ENCODE data around the gene PIP4K2C.

PIP4K2C gene

GRCh38 chr12:57629897-57630471 is 39.0 kb downstream of the PIP4K2C start:
- Histone ChIP-seq H3K27ac (ENCODE audit: low read depth, low read length) (no peak overlapping the region), H4K8ac (ENCODE audit: low read depth, low read length) (no peak overlapping the region), H3K27me3 (ENCODE audit: insufficient read depth, low read length, poor library complexity) (peaks cover 66% of the 10 kb centered on the region), H3K79me1 (ENCODE audit: low read length) (no peaks in the 10 kb centered on the region), H3K9ac (ENCODE audit: low read length) (no peak overlapping the region), H3K4me2 (ENCODE audit: low read length) (no peak overlapping the region), H2AK5ac (ENCODE audit: low read length) (no peak overlapping the region), H4K5ac (ENCODE audit: low read length) (no peak overlapping the region), H3K56ac (ENCODE audit: low read length) (no peak overlapping the region), H3K4me1 (ENCODE audit: control insufficient read depth, low read depth, low read length) (no peaks in the 10 kb centered on the region), H2BK120ac (ENCODE audit: low read depth, low read length) (no peak overlapping the region), H3K36me3 (ENCODE audit: control insufficient read depth, insufficient read depth, low read length) (no peaks in the 10 kb centered on the region), H2BK15ac (replicated peaks; ENCODE audit: low read depth) (no peak overlapping the region), H3K4me3 (ENCODE audit: low read length) (no peak overlapping the region), H2BK5ac (ENCODE audit: low read length) (no peak overlapping the region), H3K79me2 (ENCODE audit: control insufficient read depth, insufficient read depth, low read length) (no peaks in the 10 kb centered on the region), H3K18ac (ENCODE audit: low read length) (no peak overlapping the region), H3K4ac (ENCODE audit: low read depth, low read length) (no peak overlapping the region), H3K23ac (ENCODE audit: low read length) (no peak overlapping the region)
- DNase-seq = no peak
- no CpG with 5 or more reads among the region's 5 CpGs for WGBS (ENCODE audit: extremely low coverage, insufficient coverage, low lambda C conversion rate)

- no peak overlapping the region for H2AK5ac ChIP-seq (ENCODE audit: low read length)
- no peak for DNase-seq
- H3K27me3 ChIP-seq (ENCODE audit: insufficient read depth, low read length, poor library complexity) = peaks cover 60% of the 10 kb centered on the region
- no peaks in the 10 kb centered on the region for H3K79me1 ChIP-seq (ENCODE audit: low read length)
- no peak overlapping the region for H3K4ac ChIP-seq (ENCODE audit: low read depth, low read length)
- H3K27ac ChIP-seq (ENCODE audit: low read depth, low read length) = no peak overlapping the region
- H3K23ac ChIP-seq (ENCODE audit: low read length) = no peak overlapping the region
- H2BK15ac ChIP-seq (replicated peaks; ENCODE audit: low read depth) = no peak overlapping the region
- no peaks in the 10 kb centered on the region for H3K79me2 ChIP-seq (ENCODE audit: control insufficient read depth, insufficient read depth, low read length)
- no peak overlapping the region for H3K18ac ChIP-seq (ENCODE audit: low read length)
- H4K5ac ChIP-seq (ENCODE audit: low read length) = no peak overlapping the region
- no peak overlapping the region for H2BK5ac ChIP-seq (ENCODE audit: low read length)
- H3K56ac ChIP-seq (ENCODE audit: low read length) = no peak overlapping the region
- no peak overlapping the region for H3K9ac ChIP-seq (ENCODE audit: low read length)
- no peaks in the 10 kb centered on the region for H3K36me3 ChIP-seq (ENCODE audit: control insufficient read depth, insufficient read depth, low read length)
- WGBS (ENCODE audit: extremely low coverage, insufficient coverage, low lambda C conversion rate) = no CpG with 5 or more reads among the region's 6 CpGs
- H3K4me2 ChIP-seq (ENCODE audit: low read length) = no peak overlapping the region
- no peak overlapping the region for H4K8ac ChIP-seq (ENCODE audit: low read depth, low read length)
- no peak overlapping the region for H3K4me3 ChIP-seq (ENCODE audit: low read length)
- no peak overlapping the region for H2BK120ac ChIP-seq (ENCODE audit: low read depth, low read length)
- H3K4me1 ChIP-seq (ENCODE audit: control insufficient read depth, low read depth, low read length) = no peaks in the 10 kb centered on the region
Measured at GRCh38 chr12:57630891-57631433, 40.0 kb downstream of the PIP4K2C start.

- H2AK5ac ChIP-seq (ENCODE audit: low read length) = no peak overlapping the region
- H3K56ac ChIP-seq (ENCODE audit: low read length) = peak overlapping the region; percentile 25
- no peak overlapping the region for H2BK15ac ChIP-seq (replicated peaks; ENCODE audit: low read depth)
- no peak overlapping the region for H2BK5ac ChIP-seq (ENCODE audit: low read length)
- no peak overlapping the region for H4K5ac ChIP-seq (ENCODE audit: low read length)
- no peak overlapping the region for H3K4ac ChIP-seq (ENCODE audit: low read depth, low read length)
- H3K18ac ChIP-seq (ENCODE audit: low read length) = no peak overlapping the region
- H3K27me3 ChIP-seq (ENCODE audit: insufficient read depth, low read length, poor library complexity) = peaks cover 54% of the 10 kb centered on the region
- peak overlapping the region; percentile 27 for H3K9ac ChIP-seq (ENCODE audit: low read length)
- H3K79me1 ChIP-seq (ENCODE audit: low read length) = no peaks in the 10 kb centered on the region
- H3K23ac ChIP-seq (ENCODE audit: low read length) = no peak overlapping the region
- H3K4me1 ChIP-seq (ENCODE audit: control insufficient read depth, low read depth, low read length) = no peaks in the 10 kb centered on the region
- DNase-seq = no peak
- no peak overlapping the region for H4K8ac ChIP-seq (ENCODE audit: low read depth, low read length)
- H3K36me3 ChIP-seq (ENCODE audit: control insufficient read depth, insufficient read depth, low read length) = no peaks in the 10 kb centered on the region
- no peak overlapping the region for H3K4me2 ChIP-seq (ENCODE audit: low read length)
- no peak overlapping the region for H2BK120ac ChIP-seq (ENCODE audit: low read depth, low read length)
- no CpG with 5 or more reads among the region's 26 CpGs for WGBS (ENCODE audit: extremely low coverage, insufficient coverage, low lambda C conversion rate)
- no peak overlapping the region for H3K4me3 ChIP-seq (ENCODE audit: low read length)
- H3K79me2 ChIP-seq (ENCODE audit: control insufficient read depth, insufficient read depth, low read length) = no peaks in the 10 kb centered on the region
- H3K27ac ChIP-seq (ENCODE audit: low read depth, low read length) = no peak overlapping the region
Measured at GRCh38 chr12:57631566-57632072, 40.6 kb downstream of the PIP4K2C start.

- DNase-seq = peak; percentile 43
- no CpG with 5 or more reads among the region's 67 CpGs for whole genome bisulfite sequencing (ENCODE audit: extremely low coverage, insufficient coverage, low lambda C conversion rate)
- H3K79me2 ChIP-seq (ENCODE audit: control insufficient read depth, insufficient read depth, low read length) = no peaks in the 10 kb centered on the region
- H3K27me3 ChIP-seq (ENCODE audit: insufficient read depth, low read length, poor library complexity) = peaks cover 48% of the 10 kb centered on the region
- H3K4me3 ChIP-seq (ENCODE audit: low read length) = no peak overlapping the region
- H4K5ac ChIP-seq (ENCODE audit: low read length) = no peak overlapping the region
- H2BK15ac ChIP-seq (replicated peaks; ENCODE audit: low read depth) = no peak overlapping the region
- no peak overlapping the region for H4K8ac ChIP-seq (ENCODE audit: low read depth, low read length)
- H3K4ac ChIP-seq (ENCODE audit: low read depth, low read length) = peak overlapping the region; percentile 18
- no peak overlapping the region for H3K27ac ChIP-seq (ENCODE audit: low read depth, low read length)
- H2BK5ac ChIP-seq (ENCODE audit: low read length) = no peak overlapping the region
- H3K56ac ChIP-seq (ENCODE audit: low read length) = peak overlapping the region; percentile 81
- H3K4me1 ChIP-seq (ENCODE audit: control insufficient read depth, low read depth, low read length) = no peaks in the 10 kb centered on the region
- H3K9ac ChIP-seq (ENCODE audit: low read length) = peak overlapping the region; percentile 59
- H3K79me1 ChIP-seq (ENCODE audit: low read length) = no peaks in the 10 kb centered on the region
- H3K36me3 ChIP-seq (ENCODE audit: control insufficient read depth, insufficient read depth, low read length) = no peaks in the 10 kb centered on the region
- no peak overlapping the region for H2BK120ac ChIP-seq (ENCODE audit: low read depth, low read length)
- H3K23ac ChIP-seq (ENCODE audit: low read length) = no peak overlapping the region
- H2AK5ac ChIP-seq (ENCODE audit: low read length) = no peak overlapping the region
- peak overlapping the region; percentile 44 for H3K18ac ChIP-seq (ENCODE audit: low read length)
- H3K4me2 ChIP-seq (ENCODE audit: low read length) = peak overlapping the region; percentile 79
Measured at GRCh38 chr12:57632073-57632957, 41.3 kb downstream of the PIP4K2C start.

- no peak within 1 kb of the TSS for H3K27ac ChIP-seq (ENCODE audit: low read depth, low read length)
Measured at GRCh38 chr12:57632958-57633840, 42.2 kb downstream of the PIP4K2C start, which contains the start of gene B4GALNT1. B4GALNT1 (minus strand) TSS chr12:57633201; CDS start chr12:57632132, 1,069 bp downstream.

More at GRCh38 chr12:57632958-57633840, 42.2 kb downstream of the PIP4K2C start, which contains the start of gene B4GALNT1:
- peak; percentile 79 for DNase-seq
- no peak within 1 kb of the TSS for H3K4me3 ChIP-seq (ENCODE audit: low read length)
- no peak within 1 kb of the TSS for H4K8ac ChIP-seq (ENCODE audit: low read depth, low read length)
- no peak within 1 kb of the TSS for H3K23ac ChIP-seq (ENCODE audit: low read length)
- no peaks in the 10 kb centered on the region for H3K79me1 ChIP-seq (ENCODE audit: low read length)
- H3K18ac ChIP-seq (ENCODE audit: low read length) = peak within 1 kb of the TSS; percentile 44
- no peak within 1 kb of the TSS for H2BK15ac ChIP-seq (replicated peaks; ENCODE audit: low read depth)
- H3K36me3 ChIP-seq (ENCODE audit: control insufficient read depth, insufficient read depth, low read length) = no peaks in the 10 kb centered on the region
- no peak within 1 kb of the TSS for H2BK120ac ChIP-seq (ENCODE audit: low read depth, low read length)
- no peaks in the 10 kb centered on the region for H3K79me2 ChIP-seq (ENCODE audit: control insufficient read depth, insufficient read depth, low read length)
- H3K9ac ChIP-seq (ENCODE audit: low read length) = peak within 1 kb of the TSS; percentile 59
- no peaks in the 10 kb centered on the region for H3K4me1 ChIP-seq (ENCODE audit: control insufficient read depth, low read depth, low read length)
- H2BK5ac ChIP-seq (ENCODE audit: low read length) = no peak within 1 kb of the TSS
- peak within 1 kb of the TSS; percentile 79 for H3K4me2 ChIP-seq (ENCODE audit: low read length)
- 100% methylated on average over 1 of the region's 58 CpGs for whole genome bisulfite sequencing (ENCODE audit: extremely low coverage, insufficient coverage, low lambda C conversion rate)
- H2AK5ac ChIP-seq (ENCODE audit: low read length) = no peak within 1 kb of the TSS
- peaks cover 40% of the 10 kb centered on the region for H3K27me3 ChIP-seq (ENCODE audit: insufficient read depth, low read length, poor library complexity)
- peak within 1 kb of the TSS; percentile 18 for H3K4ac ChIP-seq (ENCODE audit: low read depth, low read length)
- H3K56ac ChIP-seq (ENCODE audit: low read length) = peak within 1 kb of the TSS; percentile 81
- H4K5ac ChIP-seq (ENCODE audit: low read length) = no peak within 1 kb of the TSS

Measured in mesendoderm (in vitro differentiated cells).